GM20000 (cell line): ENCODE measurements around the gene PCDH15.

ENCODE experiments used
- DNase-seq: peaks from one replicate; pipeline ENCODE4 v3.0.0; 2012; ENCODE audit warnings: low spot score
- CTCF ChIP-seq: IDR thresholded peaks from 2 replicates; pipeline ENCODE4 v1.5.1; 2012; ENCODE audit warnings: mild to moderate bottlenecking, control low read depth; ENCODE audit errors: extremely low read depth, missing control alignments

PCDH15 gene

GRCh38 chr10:54665095-54665494 is 135.9 kb downstream of the PCDH15 start:
- DNase-seq, result no peak

GRCh38 chr10:54660397-54660796 is 140.6 kb downstream of the PCDH15 start:
- DNase-seq, result no peak
- no peak for TF ChIP-seq CTCF

More at GRCh38 chr10:54665095-54665494, 135.9 kb downstream of the PCDH15 start:
- no peak for TF ChIP-seq CTCF

GRCh38 chr10:54656643-54657042 is 144.4 kb downstream of the PCDH15 start:
- TF ChIP-seq CTCF, result no peak
- DNase-seq, result no peak

GRCh38 chr10:54653518-54653917 is 147.5 kb downstream of the PCDH15 start:
- TF ChIP-seq CTCF, result no peak
- no peak for DNase-seq

- no peak for TF ChIP-seq CTCF
- DNase-seq, result no peak
Observed at GRCh38 chr10:54650547-54650946, 150.5 kb downstream of the PCDH15 start.

- no peak for TF ChIP-seq CTCF
- DNase-seq, result no peak
Observed at GRCh38 chr10:54622017-54622416, 179.0 kb downstream of the PCDH15 start.

- DNase-seq, result no peak
- no peak for TF ChIP-seq CTCF
Observed at GRCh38 chr10:54620352-54620751, 180.7 kb downstream of the PCDH15 start.

GRCh38 chr10:54614072-54614471 is 187.0 kb downstream of the PCDH15 start:
- DNase-seq, result no peak

More at GRCh38 chr10:54614072-54614471, 187.0 kb downstream of the PCDH15 start:
- no peak for TF ChIP-seq CTCF
